HG03025 (cell line): ENCODE results near the gene SIRPD.
A peak's percentile ranks its signal among the peaks of the same experiment; 100 is the strongest.

ENCODE experiments used
- ATAC-seq: cut with Tn5 transposase; IDR thresholded peaks from one replicate; pipeline ENCODE4 v1.9.1; 2021; ENCODE audit warnings: mild to moderate bottlenecking, moderate library complexity; ENCODE audit not compliant: unreplicated experiment, low FRiP score

SIRPD gene

GRCh38 chr20:1538655-1539054, 18.9 kb downstream of the SIRPD start:
- ATAC-seq: no peak

GRCh38 chr20:1537731-1538058, 19.8 kb downstream of the SIRPD start:
- ATAC-seq: no peak

GRCh38 chr20:1536893-1537730, 20.4 kb downstream of the SIRPD start:
- ATAC-seq: no peak

GRCh38 chr20:1535420-1536175, 21.9 kb downstream of the SIRPD start:
- ATAC-seq: peak; percentile 81

- ATAC-seq: no peak
Observed at GRCh38 chr20:1534526-1534925, 23.0 kb downstream of the SIRPD start.

- ATAC-seq: no peak
Observed at GRCh38 chr20:1533059-1533458, 24.4 kb downstream of the SIRPD start.

GRCh38 chr20:1528811-1529210, 28.7 kb downstream of the SIRPD start:
- ATAC-seq: no peak

- ATAC-seq: no peak
Observed at GRCh38 chr20:1527923-1528322, 29.6 kb downstream of the SIRPD start.

GRCh38 chr20:1526896-1527295, 30.6 kb downstream of the SIRPD start:
- no peak for ATAC-seq

GRCh38 chr20:1526310-1526709, 31.2 kb downstream of the SIRPD start:
- ATAC-seq: no peak

- ATAC-seq: no peak
Observed at GRCh38 chr20:1524004-1524403, 33.5 kb downstream of the SIRPD start.

GRCh38 chr20:1517010-1517409, 40.5 kb downstream of the SIRPD start:
- ATAC-seq: no peak

- no peak for ATAC-seq
Observed at GRCh38 chr20:1513801-1514200, 43.7 kb downstream of the SIRPD start.

GRCh38 chr20:1509237-1509636, 48.3 kb downstream of the SIRPD start:
- ATAC-seq: no peak

- no peak for ATAC-seq
Observed at GRCh38 chr20:1508574-1508973, 48.9 kb downstream of the SIRPD start.

- ATAC-seq: no peak
Observed at GRCh38 chr20:1507276-1507675, 50.2 kb downstream of the SIRPD start.

- ATAC-seq: no peak
Observed at GRCh38 chr20:1505871-1506270, 51.6 kb downstream of the SIRPD start.

GRCh38 chr20:1505361-1505760, 52.1 kb downstream of the SIRPD start:
- no peak for ATAC-seq

- ATAC-seq: peak; percentile 90
Observed at GRCh38 chr20:1503564-1504227, 53.8 kb downstream of the SIRPD start.

- ATAC-seq: no peak
Observed at GRCh38 chr20:1500496-1500895, 57.0 kb downstream of the SIRPD start.
